Panc1 (cell line): ENCODE results near the gene REXO5.

Source experiments
- POLR2AphosphoS5 ChIP-seq: IDR thresholded peaks from 2 replicates; pipeline ENCODE4 v1.6.1; 2012; ENCODE audit warnings: mild to moderate bottlenecking, low read depth, low read length, moderate library complexity
- SIN3A ChIP-seq: IDR thresholded peaks from 2 replicates; pipeline ENCODE4 v1.6.1; 2012; ENCODE audit warnings: low read depth, mild to moderate bottlenecking, low read length, moderate library complexity, borderline replicate concordance; ENCODE audit not compliant: insufficient read depth
- TCF7L2 ChIP-seq: IDR thresholded peaks from 2 replicates; pipeline ENCODE4 v1.6.1; 2011; ENCODE audit warnings: mild to moderate bottlenecking, low read depth, low read length, inconsistent platforms
- TF ChIP-seq, protein P1 (sequence below): fragments of 450-650 bp; IDR thresholded peaks from 2 replicates; pipeline ENCODE4 v1.5.1; 2017; ENCODE audit warnings: mild to moderate bottlenecking

DNA sequence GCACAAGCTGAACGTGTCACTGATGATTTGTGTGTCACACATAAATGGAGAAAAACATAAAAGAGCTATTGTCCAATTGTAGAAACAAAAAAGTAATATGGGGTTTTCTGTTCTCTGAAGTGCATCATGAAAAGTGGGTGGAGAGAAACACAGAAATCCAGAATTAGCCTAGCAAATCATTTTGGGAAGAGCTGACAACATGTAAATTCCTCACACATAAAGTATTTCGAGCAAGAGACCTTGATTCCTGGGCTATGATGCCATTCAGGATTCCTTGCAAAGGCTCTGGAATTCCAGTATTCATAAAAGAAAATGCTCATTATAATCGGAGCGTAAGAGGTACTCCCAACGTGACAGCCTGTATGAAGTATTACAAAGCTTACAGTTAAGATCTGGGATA, 92.7 kb downstream of the REXO5 start:
- TF ChIP-seq, protein P1, sequence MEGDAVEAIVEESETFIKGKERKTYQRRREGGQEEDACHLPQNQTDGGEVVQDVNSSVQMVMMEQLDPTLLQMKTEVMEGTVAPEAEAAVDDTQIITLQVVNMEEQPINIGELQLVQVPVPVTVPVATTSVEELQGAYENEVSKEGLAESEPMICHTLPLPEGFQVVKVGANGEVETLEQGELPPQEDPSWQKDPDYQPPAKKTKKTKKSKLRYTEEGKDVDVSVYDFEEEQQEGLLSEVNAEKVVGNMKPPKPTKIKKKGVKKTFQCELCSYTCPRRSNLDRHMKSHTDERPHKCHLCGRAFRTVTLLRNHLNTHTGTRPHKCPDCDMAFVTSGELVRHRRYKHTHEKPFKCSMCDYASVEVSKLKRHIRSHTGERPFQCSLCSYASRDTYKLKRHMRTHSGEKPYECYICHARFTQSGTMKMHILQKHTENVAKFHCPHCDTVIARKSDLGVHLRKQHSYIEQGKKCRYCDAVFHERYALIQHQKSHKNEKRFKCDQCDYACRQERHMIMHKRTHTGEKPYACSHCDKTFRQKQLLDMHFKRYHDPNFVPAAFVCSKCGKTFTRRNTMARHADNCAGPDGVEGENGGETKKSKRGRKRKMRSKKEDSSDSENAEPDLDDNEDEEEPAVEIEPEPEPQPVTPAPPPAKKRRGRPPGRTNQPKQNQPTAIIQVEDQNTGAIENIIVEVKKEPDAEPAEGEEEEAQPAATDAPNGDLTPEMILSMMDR: no peak
- TF ChIP-seq SIN3A (no peak), POLR2AphosphoS5 (no peak), TCF7L2 (no peak)
